ENCODE data around the gene LLGL1. TPM values are rescaled to one million over a fixed set of nuclear protein-coding genes. Genes with fewer than 3 reads are reported as not detected.

The LLGL1 gene
- total RNA-seq, 2 donors from 2014 or later: 16.6 to 23.0 TPM

DNA sequence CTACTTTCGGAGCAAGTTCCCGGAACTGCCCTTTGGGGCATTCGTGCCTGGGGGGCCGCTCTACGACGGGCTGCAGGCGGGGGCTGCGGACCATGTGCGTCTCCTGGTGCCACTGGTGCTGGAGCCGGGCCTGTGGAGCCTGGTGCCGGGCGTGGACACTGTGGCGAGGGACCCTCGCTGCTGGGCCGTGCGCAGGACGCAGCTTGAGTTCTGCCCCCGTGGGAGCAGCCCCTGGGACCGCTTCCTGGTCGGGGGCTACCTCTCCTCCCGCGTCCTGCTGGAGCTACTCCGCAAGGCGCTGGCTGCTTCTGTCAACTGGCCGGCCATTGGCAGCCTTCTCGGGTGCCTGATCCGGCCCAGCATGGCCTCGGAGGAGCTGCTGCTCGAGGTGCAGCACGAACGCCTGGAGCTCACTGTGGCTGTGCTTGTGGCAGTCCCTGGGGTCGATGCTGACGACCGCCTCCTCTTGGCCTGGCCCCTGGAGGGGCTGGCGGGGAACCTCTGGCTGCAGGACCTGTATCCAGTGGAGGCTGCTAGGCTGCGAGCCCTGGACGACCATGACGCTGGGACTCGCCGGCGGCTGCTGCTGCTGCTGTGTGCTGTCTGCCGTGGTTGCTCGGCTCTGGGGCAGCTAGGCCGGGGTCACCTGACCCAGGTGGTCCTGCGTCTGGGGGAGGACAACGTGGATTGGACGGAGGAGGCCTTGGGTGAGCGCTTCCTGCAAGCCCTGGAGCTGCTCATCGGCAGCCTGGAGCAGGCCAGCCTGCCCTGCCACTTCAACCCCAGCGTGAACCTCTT lies 38.6 kb downstream of the LLGL1 start:
- Mint-ChIP-seq H3K36me3 (no peaks in the 10 kb centered on the region), H3K4me3 (no peak overlapping the region), H3K27me3 (no peaks in the 10 kb centered on the region), H3K9me3 (no peaks in the 10 kb centered on the region), H3K27ac (no peak overlapping the region), H3K4me1 (ENCODE audit: low read depth in 2 of 2) (peaks cover 7% of the 10 kb centered on the region in 2 donors)
- no peak for ATAC-seq
- DNase-seq (ENCODE audit: low spot score): no peak

DNA sequence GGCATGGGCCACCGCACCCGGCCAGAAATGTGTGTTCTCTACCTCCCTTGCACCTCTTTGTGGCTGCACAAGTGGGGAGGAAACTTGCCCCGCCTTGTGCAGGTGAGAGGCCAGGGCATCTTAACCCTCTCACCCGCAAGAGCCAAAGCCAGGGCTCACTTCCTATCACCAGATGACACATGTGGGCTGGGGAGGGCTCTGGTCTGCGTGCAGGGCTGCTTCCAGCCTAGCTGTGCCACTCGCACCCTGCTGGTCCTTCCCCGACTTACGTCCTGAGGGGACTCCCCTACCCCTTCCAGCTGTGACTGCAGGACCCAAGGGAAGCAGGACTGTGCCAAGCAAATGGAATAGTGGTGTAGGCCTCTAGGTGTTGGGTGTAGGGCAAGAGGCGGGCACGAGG lies 41.9 kb downstream of the LLGL1 start:
- no peaks in the 10 kb centered on the region for H3K4me1 Mint-ChIP-seq (ENCODE audit: low read depth in 2 of 2)
- no peak for DNase-seq (ENCODE audit: low spot score)
- no peaks in the 10 kb centered on the region for H3K36me3 Mint-ChIP-seq
- H3K27ac Mint-ChIP-seq: no peak overlapping the region
- H3K27me3 Mint-ChIP-seq: no peaks in the 10 kb centered on the region
- no peak overlapping the region for H3K4me3 Mint-ChIP-seq
- H3K9me3 Mint-ChIP-seq: no peaks in the 10 kb centered on the region
- peak; percentile 49 to 51 for ATAC-seq

DNA sequence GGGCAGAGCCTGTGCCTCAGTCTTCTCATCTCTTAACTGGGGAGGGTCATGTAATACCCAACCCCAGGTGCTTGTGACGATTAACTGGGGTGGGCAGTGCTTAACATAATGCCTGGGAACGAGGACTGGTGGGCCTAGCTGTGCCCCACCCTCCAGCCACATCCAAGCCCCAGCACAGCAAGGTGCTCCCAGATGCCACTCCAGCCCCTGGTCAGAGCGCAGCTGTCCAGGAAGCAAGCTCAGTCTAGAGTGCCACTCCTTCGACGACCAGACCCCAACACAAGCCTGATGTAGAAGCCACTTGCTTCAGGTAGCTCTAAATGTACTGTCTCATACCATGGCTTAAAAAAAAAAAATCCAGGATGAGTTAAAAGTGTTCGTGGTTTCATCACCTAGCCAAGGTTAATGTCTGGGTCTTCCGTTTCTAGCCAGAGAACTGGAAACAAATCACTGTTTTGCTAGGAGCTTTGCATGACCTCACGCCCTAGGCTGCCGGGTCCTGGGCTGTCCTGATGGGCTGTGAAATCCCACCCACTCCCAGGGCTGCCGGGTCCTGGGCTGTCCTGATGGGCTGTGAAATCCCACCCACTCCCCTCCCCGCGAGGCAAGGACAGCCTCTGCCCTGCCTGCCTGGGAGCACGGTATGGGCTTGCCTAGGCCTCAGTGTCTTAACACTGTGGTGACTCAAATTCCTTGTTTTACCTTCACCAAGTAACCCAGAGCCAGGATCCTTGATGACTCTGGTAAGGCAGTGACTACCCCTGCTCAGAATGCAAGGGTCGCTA lies 42.7 kb downstream of the LLGL1 start:
- no peak for DNase-seq (ENCODE audit: low spot score)
- Mint-ChIP-seq H3K27ac (no peak overlapping the region), H3K9me3 (no peaks in the 10 kb centered on the region), H3K36me3 (peaks cover 4% of the 10 kb centered on the region), H3K4me3 (no peak overlapping the region), H3K4me1 (ENCODE audit: low read depth in 2 of 2) (peaks cover 0 to 2% of the 10 kb centered on the region in 2 donors), H3K27me3 (no peaks in the 10 kb centered on the region)
- ATAC-seq: peak; percentile 45 to 46

DNA sequence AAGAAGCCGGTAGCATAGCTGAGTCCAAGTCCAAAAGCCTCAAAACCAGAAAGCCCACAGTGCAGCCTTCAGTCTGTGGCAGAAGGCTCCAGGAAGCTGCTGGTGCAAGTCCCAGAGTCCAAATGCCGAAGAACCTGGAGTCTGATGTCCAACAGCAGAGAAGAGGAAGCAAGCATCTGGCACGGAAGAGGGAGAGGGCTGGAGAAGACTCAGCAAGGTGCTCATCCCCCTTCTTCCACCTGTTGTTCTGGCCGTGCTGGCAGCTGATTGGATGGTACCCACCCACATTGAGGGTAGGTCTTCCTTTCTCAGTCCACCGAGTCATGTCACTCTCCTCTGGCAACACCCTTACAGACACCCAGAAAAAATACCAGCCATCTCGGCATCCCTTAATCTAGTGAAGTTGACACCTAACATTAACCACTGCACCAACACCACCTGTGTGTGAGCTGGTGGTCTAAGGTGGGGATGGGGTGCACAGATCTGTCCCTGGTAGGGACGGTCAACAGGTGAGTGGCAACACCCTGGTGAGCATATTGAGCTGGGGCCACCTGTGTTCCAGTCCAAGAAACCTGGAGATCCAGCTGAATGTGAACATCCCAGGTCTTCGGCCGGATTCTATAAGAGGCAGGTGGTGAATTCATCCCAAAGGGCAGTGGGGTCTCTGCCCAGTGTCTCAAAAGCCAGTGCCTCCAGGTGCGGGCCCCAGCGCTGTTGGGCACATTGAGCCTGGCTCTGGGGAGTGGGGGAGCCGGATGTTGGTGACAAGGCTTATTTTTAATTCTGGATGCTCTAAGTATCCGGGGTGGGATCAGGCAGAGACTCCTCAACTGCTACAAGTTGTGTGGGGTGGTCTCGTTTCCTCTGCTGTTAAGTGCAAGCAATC lies 44.9 kb downstream of the LLGL1 start:
- no peak for DNase-seq (ENCODE audit: low spot score)
- Mint-ChIP-seq H3K36me3 (peaks cover 4% of the 10 kb centered on the region), H3K4me1 (ENCODE audit: low read depth in 2 of 2) (peaks cover 0 to 3% of the 10 kb centered on the region in 2 donors), H3K27me3 (no peaks in the 10 kb centered on the region), H3K4me3 (no peak overlapping the region), H3K27ac (no peak overlapping the region), H3K9me3 (no peaks in the 10 kb centered on the region)
- no peak for ATAC-seq

DNA sequence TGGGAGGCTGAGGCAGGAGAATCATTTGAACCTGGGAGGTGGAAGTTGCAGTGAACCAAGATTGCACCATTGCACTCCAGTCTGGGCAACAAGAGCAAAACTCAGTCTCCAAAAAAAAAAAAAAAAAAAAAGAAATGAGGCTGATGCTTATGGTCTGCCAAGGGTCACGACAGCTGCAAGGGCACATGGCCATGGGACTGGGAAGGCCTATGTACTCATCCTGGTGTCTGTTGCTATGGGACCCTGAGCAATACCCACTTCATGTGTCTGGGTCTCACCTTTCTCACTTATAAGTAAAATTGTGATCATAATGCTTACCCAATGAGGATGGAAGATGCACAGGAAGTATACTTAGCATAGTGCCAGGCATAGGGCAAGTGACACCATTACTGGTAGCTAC lies 51.6 kb downstream of the LLGL1 start:
- H3K4me1 Mint-ChIP-seq (ENCODE audit: low read depth in 2 of 2): peaks cover 0 to 3% of the 10 kb centered on the region in 2 donors
- H3K27me3 Mint-ChIP-seq: no peaks in the 10 kb centered on the region
- H3K4me3 Mint-ChIP-seq: no peak overlapping the region
- H3K9me3 Mint-ChIP-seq: no peaks in the 10 kb centered on the region
- H3K27ac Mint-ChIP-seq: no peak overlapping the region
- ATAC-seq (no peak), DNase-seq (ENCODE audit: low spot score) (no peak)
- H3K36me3 Mint-ChIP-seq: peaks cover 4% of the 10 kb centered on the region

DNA sequence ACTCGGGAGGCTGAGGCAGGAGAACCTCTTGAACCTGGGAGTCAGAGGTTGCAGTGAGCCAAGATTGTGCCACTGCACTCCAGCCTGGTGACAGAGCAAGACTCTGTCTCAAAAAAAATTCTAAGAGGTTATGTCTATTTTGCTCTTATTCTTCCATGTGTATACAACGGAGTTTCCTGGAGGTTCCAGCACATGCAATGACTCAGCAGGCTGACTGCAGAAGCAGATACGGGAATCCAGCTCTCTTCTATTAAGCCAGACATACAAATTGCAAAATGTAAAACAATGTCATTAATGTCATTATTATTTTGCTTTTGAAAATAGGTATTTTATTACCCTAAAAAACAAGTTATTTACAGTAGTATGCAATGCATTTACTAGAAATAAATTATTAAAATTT lies 53.4 kb downstream of the LLGL1 start:
- Mint-ChIP-seq H3K27me3 (no peaks in the 10 kb centered on the region), H3K4me3 (no peak overlapping the region), H3K9me3 (no peaks in the 10 kb centered on the region), H3K4me1 (ENCODE audit: low read depth in 2 of 2) (no peaks in the 10 kb centered on the region), H3K36me3 (no peaks in the 10 kb centered on the region), H3K27ac (no peak overlapping the region)
- DNase-seq (ENCODE audit: low spot score) (no peak), ATAC-seq (no peak)

DNA sequence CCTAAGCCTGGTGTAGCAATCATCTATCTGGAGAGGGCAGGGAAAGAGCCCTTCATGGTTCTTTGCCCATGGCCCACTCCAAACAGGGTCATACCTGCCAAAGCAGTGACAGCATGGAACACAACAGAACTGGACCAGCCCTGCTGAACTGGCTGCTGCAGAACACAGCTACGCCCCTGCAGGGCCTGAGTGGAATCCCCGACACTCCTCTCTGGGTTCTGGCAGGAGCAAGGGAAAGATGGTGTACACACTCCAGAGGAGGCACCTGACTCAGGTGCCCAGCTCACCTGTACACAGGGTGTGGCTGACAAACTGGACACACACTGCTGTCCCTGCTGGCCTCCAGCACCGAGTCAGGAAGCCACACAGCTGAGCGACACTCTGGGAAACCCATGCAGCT lies 54.8 kb downstream of the LLGL1 start:
- no peak overlapping the region for H3K27ac Mint-ChIP-seq

DNA sequence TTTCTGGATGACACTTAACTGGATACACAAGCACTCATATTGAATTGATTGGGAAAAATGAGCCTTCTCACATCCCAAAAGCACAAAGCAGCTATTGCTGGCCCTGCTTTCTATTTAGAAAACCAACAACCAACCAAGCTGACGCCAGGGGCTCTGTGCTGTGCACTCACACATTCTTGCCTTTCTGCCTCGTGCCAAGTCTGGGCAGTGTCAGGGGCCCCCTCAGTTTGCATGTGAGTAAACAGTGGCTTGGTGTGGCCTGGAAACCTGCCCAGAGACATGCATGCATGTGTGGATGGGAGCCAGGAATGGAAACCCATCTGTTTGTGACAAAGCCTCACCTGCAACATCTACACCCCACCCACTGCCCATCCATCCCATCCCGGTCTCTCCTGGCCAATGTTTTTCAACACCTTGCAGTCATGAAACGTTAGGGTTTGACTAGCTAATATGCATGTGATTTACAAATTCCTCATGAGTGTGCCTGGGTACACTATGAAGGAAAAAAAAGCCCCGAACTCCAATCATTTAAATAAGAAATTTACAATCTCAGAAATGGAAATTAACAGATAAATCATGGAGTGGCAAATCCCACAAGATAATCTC lies 55.4 kb downstream of the LLGL1 start:
- ATAC-seq: no peak

More for the DNA sequence above, 54.8 kb downstream of the LLGL1 start:
- ATAC-seq (no peak), DNase-seq (ENCODE audit: low spot score) (no peak)
- Mint-ChIP-seq H3K4me1 (ENCODE audit: low read depth in 2 of 2) (no peaks in the 10 kb centered on the region), H3K9me3 (no peaks in the 10 kb centered on the region), H3K36me3 (peaks cover under 1% of the 10 kb centered on the region), H3K27me3 (no peaks in the 10 kb centered on the region), H3K4me3 (no peak overlapping the region)

DNA sequence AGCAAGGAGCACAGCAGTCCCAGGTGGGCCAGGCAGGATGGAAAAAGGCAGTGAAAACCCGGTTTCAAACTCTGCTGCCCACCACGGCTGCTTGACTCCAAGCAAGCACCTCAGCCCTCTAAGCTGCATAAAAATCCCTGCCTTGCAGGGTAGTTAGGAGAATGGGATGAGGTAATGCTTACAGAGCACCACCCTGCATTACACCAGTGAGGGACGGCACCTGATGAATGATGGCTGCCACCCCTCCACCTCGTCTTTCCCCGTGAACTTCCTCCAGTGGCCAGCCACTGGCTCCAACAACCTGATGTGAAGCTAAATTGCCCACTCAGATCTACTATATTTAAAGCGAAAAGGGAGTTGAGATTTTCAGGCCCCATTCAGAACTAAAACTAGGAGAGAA lies 56.4 kb downstream of the LLGL1 start:
- H3K27ac Mint-ChIP-seq: no peak overlapping the region

More for the DNA sequence above, 55.4 kb downstream of the LLGL1 start:
- no peak for DNase-seq (ENCODE audit: low spot score)
- Mint-ChIP-seq H3K36me3 (peaks cover 6% of the 10 kb centered on the region), H3K4me1 (ENCODE audit: low read depth in 2 of 2) (no peaks in the 10 kb centered on the region), H3K4me3 (no peak overlapping the region), H3K27me3 (no peaks in the 10 kb centered on the region), H3K9me3 (no peaks in the 10 kb centered on the region), H3K27ac (no peak overlapping the region)

DNA sequence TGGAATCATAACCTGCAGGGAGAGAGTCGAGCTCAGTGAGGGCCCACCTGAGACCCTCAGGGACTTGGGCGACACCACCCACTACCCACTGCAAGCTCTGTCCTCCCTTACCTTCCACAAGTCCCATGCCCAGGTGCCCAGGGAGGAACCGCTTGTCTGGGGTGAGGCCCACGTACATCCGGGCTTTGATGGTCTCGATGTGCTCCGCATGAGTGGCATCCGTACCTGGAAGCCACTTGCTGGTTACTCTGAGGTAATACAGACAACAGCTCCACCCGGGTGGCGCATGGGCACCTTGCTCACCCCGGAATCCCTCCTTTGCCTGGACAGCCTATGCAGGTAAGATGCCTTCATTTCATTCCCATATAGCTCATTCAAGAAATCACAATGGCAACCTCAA lies 59.9 kb downstream of the LLGL1 start:
- DNase-seq (ENCODE audit: low spot score) (no peak), ATAC-seq (no peak)
- H3K4me3 Mint-ChIP-seq: no peak overlapping the region
- H3K36me3 Mint-ChIP-seq: peaks cover 7% of the 10 kb centered on the region
- no peaks in the 10 kb centered on the region for H3K27me3 Mint-ChIP-seq
- H3K4me1 Mint-ChIP-seq (ENCODE audit: low read depth in 2 of 2): no peaks in the 10 kb centered on the region
- no peak overlapping the region for H3K27ac Mint-ChIP-seq
- H3K9me3 Mint-ChIP-seq: no peaks in the 10 kb centered on the region

More for the DNA sequence above, 56.4 kb downstream of the LLGL1 start:
- Mint-ChIP-seq H3K4me3 (no peak overlapping the region), H3K27me3 (no peaks in the 10 kb centered on the region), H3K36me3 (peaks cover 7% of the 10 kb centered on the region), H3K4me1 (ENCODE audit: low read depth in 2 of 2) (no peaks in the 10 kb centered on the region), H3K9me3 (no peaks in the 10 kb centered on the region)
- ATAC-seq (no peak), DNase-seq (ENCODE audit: low spot score) (no peak)

DNA sequence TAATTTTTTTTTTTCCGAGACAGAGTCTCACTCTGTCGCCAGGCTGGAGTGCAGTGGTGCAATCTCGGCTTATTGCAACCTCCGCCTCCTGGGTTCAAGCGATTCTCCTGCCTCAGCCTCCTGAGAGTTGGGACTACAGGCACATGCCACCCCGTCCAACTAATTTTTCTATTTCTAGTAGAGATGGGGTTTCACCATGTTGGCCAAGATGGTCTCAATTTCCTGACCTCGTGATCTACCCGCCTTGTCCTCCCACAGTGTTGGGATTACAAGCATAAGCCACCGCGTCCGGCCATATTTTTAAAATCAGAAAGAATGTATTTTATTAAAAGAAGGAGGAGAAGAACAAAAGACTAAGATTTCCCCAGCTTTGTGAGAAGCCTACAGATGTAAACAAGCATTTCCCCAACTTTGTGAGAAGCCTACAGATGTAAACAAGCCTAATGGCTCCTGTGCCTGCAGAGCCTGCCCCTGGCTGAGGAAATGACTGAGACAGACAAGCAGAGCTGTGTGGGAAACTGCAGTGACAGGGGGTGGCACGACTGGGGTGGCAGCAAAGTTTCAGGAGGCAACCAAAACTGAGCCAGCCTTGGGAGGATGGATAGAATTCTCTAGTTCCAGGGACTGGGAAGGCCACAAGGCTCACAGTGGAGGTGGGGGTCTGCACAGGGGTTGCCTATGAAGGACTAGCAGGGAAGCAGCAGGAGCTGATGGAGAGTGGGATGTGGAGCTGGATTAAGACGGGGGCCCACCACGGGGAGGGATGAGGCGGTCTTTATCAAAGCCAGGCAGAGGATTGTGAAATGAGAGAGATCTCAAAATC lies 66.5 kb downstream of the LLGL1 start:
- Mint-ChIP-seq H3K9me3 (no peaks in the 10 kb centered on the region), H3K27ac (no peak overlapping the region)

More for the DNA sequence above, 66.5 kb downstream of the LLGL1 start:
- DNase-seq (ENCODE audit: low spot score) (no peak), ATAC-seq (no peak)
- Mint-ChIP-seq H3K27me3 (no peaks in the 10 kb centered on the region), H3K4me1 (ENCODE audit: low read depth in 2 of 2) (no peaks in the 10 kb centered on the region), H3K4me3 (no peak overlapping the region), H3K36me3 (no peaks in the 10 kb centered on the region)

Measured in natural killer cell treated with Interleukin-12 subunit alpha and Interleukin-12 subunit beta and Interleukin-15 and Interleukin-18, amount 100 ng/mL, for 72 hours (primary cell).